GM12891 (cell line): Measurements from ENCODE around the gene R3HDM2.

Source experiments
- DNase-seq: peaks from one replicate; pipeline ENCODE4 v3.0.0; 2011; ENCODE audit warnings: low spot score; ENCODE audit not compliant: insufficient read length
- FAIRE-seq: peaks from 2 replicates; lab custom pipeline; 2011; peaks lifted over from hg19 to GRCh38; lab: Jason Lieb, UNC
- PAX5 ChIP-seq: IDR thresholded peaks from 2 replicates; pipeline ENCODE4 v1.6.1; 2011; ENCODE audit warnings: low read length, moderate library complexity, mild to moderate bottlenecking; ENCODE audit not compliant: insufficient read depth, severe bottlenecking
- POLR2A ChIP-seq: IDR thresholded peaks from 2 replicates; pipeline ENCODE4 v1.6.1; 2011; ENCODE audit warnings: low read depth, low read length, control low read depth
- POLR2AphosphoS5 ChIP-seq: IDR thresholded peaks from 2 replicates; pipeline ENCODE4 v1.6.1; 2011; ENCODE audit warnings: low read depth, low read length, control low read depth
- POU2F2 ChIP-seq: IDR thresholded peaks from 2 replicates; pipeline ENCODE4 v1.6.1; 2011; ENCODE audit warnings: low read depth, mild to moderate bottlenecking, control low read depth, low read length, moderate library complexity
- SPI1 ChIP-seq: IDR thresholded peaks from 2 replicates; pipeline ENCODE4 v1.6.1; 2011; ENCODE audit warnings: low read depth, low read length, control low read depth
- TAF1 ChIP-seq: IDR thresholded peaks from 2 replicates; pipeline ENCODE4 v1.6.1; 2011; ENCODE audit warnings: low read depth, low read length, control low read depth

R3HDM2 gene

DNA sequence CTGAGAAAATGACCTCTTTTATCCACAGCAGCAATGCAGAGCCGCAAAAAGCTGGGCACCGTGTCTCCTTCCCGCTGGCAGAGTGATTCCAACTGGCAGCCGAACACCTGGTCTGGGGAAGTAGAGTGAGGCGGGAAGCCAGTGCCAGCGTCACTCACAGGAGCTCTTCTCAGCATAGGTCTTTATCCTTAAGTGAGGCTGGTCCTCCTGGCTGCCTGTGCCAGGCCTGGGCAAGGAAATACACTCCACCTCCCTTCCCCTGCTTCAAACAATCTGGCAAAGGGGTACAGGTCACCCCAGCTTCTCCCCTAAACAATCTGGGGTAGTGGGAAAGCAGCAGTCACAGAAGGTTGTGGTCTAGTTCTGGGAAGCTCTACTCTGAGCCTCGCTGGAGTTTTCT lies 44.0 kb upstream of the R3HDM2 start:
- TF ChIP-seq POLR2A (no peak), TAF1 (no peak), SPI1 (no peak), POLR2AphosphoS5 (no peak), POU2F2 (no peak), PAX5 (no peak)
- FAIRE-seq (peak; percentile 45), DNase-seq (no peak)

DNA sequence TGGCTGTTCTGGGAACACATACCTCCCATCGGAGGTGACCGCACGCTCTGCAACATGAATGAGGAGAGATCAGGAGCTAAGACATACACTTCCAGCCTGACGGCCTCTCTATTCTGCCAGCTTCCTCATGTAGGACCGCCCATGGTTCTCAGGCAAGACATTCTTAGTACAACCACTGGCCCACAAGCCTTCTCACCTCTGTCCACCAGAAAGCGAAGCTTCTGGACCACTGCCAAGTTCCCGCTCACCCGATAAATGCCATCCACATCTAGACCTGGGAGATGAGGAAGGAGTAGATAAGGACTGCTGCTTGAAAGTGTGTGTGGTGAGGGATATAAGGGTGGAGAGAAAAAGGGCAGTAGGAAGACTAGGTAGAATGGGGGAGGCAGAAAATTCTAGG lies 43.6 kb upstream of the R3HDM2 start:
- TF ChIP-seq TAF1 (no peak), PAX5 (no peak), POLR2AphosphoS5 (no peak), POU2F2 (no peak), POLR2A (no peak), SPI1 (no peak)
- DNase-seq (no peak), FAIRE-seq (peak; percentile 43)

DNA sequence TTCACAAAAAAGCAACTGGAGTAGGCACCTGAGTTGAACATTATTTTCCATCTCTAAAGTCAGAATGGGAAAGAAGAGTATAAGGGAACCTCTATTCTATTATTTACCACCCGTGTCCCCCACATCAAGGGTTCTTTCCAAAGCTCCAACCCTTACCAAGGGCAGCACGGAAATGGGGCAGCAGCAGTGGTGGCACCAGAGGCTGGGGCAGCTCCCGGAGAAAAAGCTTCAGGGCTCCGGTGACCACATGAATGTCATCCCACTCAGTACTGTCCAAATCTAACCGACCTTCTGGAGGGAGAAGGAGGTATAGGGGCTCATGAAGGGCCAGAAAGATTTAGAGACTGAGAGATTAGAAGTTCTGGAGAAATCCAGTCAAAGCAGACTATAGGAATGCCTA lies 43.0 kb upstream of the R3HDM2 start:
- TF ChIP-seq POLR2A (no peak), POU2F2 (no peak), PAX5 (no peak), POLR2AphosphoS5 (no peak), TAF1 (no peak), SPI1 (no peak)
- FAIRE-seq, result no peak
- no peak for DNase-seq

DNA sequence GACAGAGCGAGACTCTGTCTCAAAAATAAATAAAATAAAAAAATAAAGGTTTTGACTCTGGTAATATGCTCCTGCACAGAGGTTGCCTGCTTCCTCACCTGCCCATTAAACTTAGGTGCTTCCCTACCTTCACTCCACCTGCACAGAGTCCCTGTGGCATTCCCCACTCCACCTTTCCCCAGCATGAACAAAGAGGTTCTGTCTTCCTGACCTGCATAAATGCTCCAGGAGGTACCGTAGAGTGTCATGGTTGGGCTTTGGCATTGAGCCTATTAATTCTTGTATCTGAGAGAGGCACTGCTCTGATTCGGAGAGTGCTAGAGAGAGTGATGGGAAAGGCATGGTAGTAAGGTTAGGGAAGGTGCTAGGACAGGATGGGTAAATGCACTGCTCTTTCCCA lies 42.5 kb upstream of the R3HDM2 start:
- DNase-seq, result no peak
- FAIRE-seq, result no peak
- TF ChIP-seq SPI1, result no peak
- TF ChIP-seq PAX5, result no peak
- no peak for TF ChIP-seq POLR2A
- TF ChIP-seq POLR2AphosphoS5, result no peak
- TF ChIP-seq TAF1, result no peak
- no peak for TF ChIP-seq POU2F2

DNA sequence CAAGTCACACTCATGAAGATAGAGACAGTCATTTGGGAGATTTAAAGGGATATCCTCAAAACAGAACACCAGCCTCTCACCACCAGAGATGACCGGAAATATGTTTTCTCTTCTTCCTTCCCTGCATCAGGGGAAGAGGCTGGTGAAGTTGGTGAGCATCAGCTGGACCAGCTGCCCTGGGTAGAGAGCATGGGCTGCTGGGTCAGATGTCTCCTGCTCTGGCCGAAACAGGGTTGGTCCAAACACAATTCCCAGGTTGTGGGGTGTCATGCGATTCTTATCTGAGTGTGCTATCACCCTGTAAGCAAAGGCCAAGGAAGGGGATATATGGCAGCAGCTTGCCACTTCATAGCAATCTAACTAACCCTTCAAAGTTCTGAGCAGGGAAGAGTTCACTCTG lies 41.5 kb upstream of the R3HDM2 start:
- no peak for FAIRE-seq
- DNase-seq, result no peak
- no peak for TF ChIP-seq POU2F2
- no peak for TF ChIP-seq TAF1
- no peak for TF ChIP-seq SPI1
- no peak for TF ChIP-seq PAX5
- no peak for TF ChIP-seq POLR2AphosphoS5
- no peak for TF ChIP-seq POLR2A

DNA sequence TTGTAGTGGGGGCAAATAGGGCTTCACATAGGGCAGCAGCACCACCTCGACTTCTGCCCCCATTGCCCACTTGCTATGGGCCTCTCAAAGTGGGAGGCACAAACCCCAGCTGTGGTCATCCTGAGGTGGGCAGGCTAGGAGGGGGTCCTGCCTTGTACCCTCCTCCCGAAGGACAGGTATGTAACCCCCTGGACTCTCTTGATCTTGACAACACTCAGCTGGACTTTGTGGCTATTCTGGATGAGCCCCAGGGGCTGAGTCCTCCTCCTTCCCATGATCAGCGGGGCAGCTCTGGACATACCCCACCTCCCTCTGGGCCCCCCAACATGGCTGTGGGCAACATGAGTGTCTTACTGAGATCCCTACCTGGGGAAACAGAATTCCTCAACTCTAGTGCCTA lies 40.8 kb upstream of the R3HDM2 start:
- TF ChIP-seq PAX5 (no peak), POLR2AphosphoS5 (no peak), POU2F2 (no peak), SPI1 (no peak), TAF1 (no peak), POLR2A (no peak)
- FAIRE-seq, result no peak
- DNase-seq, result no peak

DNA sequence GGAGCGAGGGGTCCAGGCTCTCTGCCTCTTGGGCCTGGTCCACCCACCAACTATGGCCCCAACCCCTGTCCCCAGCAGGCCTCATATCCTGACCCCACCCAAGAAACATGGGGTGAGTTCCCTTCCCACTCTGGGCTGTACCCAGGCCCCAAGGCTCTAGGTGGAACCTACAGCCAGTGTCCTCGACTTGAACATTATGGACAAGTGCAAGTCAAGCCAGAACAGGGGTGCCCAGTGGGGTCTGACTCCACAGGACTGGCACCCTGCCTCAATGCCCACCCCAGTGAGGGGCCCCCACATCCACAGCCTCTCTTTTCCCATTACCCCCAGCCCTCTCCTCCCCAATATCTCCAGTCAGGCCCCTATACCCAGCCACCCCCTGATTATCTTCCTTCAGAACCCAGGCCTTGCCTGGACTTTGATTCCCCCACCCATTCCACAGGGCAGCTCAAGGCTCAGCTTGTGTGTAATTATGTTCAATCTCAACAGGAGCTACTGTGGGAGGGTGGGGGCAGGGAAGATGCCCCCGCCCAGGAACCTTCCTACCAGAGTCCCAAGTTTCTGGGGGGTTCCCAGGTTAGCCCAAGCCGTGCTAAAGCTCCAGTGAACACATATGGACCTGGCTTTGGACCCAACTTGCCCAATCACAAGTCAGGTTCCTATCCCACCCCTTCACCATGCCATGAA lies 40.3 kb upstream of the R3HDM2 start:
- FAIRE-seq (no peak), DNase-seq (no peak)
- TF ChIP-seq POU2F2, result no peak
- no peak for TF ChIP-seq SPI1
- TF ChIP-seq POLR2A, result no peak
- no peak for TF ChIP-seq POLR2AphosphoS5
- no peak for TF ChIP-seq PAX5
- no peak for TF ChIP-seq TAF1

DNA sequence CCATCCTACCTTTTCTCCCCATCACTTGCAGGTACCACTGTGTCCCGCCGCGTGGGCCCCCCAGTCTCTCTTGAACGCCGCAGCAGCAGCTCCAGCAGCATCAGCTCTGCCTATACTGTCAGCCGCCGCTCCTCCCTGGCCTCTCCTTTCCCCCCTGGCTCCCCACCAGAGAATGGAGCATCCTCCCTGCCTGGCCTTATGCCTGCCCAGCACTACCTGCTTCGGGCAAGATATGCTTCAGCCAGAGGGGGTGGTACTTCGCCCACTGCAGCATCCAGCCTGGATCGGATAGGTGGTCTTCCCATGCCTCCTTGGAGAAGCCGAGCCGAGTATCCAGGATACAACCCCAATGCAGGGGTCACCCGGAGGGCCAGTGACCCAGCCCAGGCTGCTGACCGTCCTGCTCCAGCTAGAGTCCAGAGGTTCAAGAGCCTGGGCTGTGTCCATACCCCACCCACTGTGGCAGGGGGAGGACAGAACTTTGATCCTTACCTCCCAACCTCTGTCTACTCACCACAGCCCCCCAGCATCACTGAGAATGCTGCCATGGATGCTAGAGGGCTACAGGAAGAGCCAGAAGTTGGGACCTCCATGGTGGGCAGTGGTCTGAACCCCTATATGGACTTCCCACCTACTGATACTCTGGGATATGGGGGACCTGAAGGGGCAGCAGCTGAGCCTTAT lies 39.6 kb upstream of the R3HDM2 start:
- DNase-seq (no peak), FAIRE-seq (no peak)
- TF ChIP-seq POU2F2 (no peak), POLR2AphosphoS5 (no peak)

DNA sequence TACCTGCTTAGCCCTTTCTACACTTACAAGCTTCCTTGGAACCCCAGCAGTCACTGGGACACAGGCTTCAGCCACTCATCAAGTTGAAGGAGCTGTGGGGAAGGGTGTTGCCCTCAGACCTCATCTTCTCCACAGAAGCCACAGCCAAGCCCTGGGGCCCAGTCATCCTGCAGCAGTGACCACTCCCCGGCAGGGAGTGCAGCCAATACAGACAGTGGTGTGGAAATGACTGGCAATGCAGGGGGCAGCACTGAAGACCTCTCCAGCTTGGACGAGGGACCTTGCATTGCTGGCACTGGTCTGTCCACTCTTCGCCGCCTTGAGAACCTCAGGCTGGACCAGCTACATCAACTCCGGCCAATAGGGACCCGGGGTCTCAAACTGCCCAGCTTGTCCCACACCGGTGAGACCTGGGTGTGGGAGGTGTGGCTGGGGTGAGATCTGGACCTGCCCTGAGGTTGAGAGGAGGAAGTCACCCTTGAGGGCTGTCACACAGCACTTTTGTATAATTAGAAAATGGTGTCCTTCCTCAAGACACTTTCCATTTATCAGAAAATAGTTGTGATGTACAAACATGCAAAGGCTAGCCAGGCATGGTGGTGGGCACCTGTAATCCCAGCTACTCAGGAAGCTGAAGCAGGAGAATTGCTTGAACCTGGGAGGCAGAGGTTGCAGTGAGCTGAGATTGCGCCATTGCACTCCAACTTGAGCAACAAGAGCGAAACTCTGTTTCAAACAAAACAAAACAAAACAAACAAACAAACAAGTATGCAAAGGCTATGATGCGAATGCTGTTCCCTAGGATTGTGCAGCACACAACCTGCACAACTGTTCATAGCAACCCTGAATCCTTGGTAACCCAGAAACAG lies 38.7 kb upstream of the R3HDM2 start:
- no peak for TF ChIP-seq TAF1
- TF ChIP-seq SPI1, result no peak
- TF ChIP-seq PAX5, result no peak
- no peak for TF ChIP-seq POLR2AphosphoS5
- no peak for TF ChIP-seq POU2F2
- no peak for TF ChIP-seq POLR2A
- DNase-seq, result no peak
- FAIRE-seq, result no peak
